RWPE2 (cell line): ENCODE results near the gene ERBB2.
A peak's percentile ranks its signal among the peaks of the same experiment; 100 is the strongest.
"Not testable (repeated sequence)": the region's sequence is repeated elsewhere in the genome, so short reads cannot be mapped to it uniquely, and the experiment has no call there.

Source experiments
- ATAC-seq: fragments of 200-7000 bp; cut with Tn5 transposase; 3 replicates; pipeline ENCODE4 v1.9.1; 2021; ENCODE audit warnings: low read depth
- DNase-seq: peaks from one replicate; pipeline ENCODE4 v3.0.0-alpha.2; 2020; ENCODE audit warnings: low spot score
- H3K27ac ChIP-seq: fragments of 450-650 bp; 2 replicates; pipeline ENCODE4 v1.5.1; 2017; ENCODE audit warnings: mild to moderate bottlenecking; ENCODE audit not compliant: poor library complexity, severe bottlenecking
- H3K27me3 ChIP-seq: fragments of 250-450 bp; sonication (Bioruptor Pico); 2 replicates; pipeline ENCODE4 v1.5.1; 2021; ENCODE audit warnings: mild to moderate bottlenecking, moderate library complexity; ENCODE audit not compliant: insufficient read depth, poor library complexity, severe bottlenecking
- H3K36me3 ChIP-seq: fragments of 250-450 bp; sonication (Bioruptor Pico); 2 replicates; pipeline ENCODE4 v1.5.1; 2020; ENCODE audit warnings: low read depth, mild to moderate bottlenecking, moderate library complexity
- H3K4me1 ChIP-seq: fragments of 250-450 bp; sonication (Bioruptor Pico); 2 replicates; pipeline ENCODE4 v1.5.1; 2021; ENCODE audit warnings: mild to moderate bottlenecking, moderate library complexity; ENCODE audit not compliant: insufficient read depth, poor library complexity, severe bottlenecking
- H3K4me3 ChIP-seq: fragments of 250-450 bp; sonication (Bioruptor Pico); 2 replicates; pipeline ENCODE4 v1.5.1; 2021; ENCODE audit warnings: mild to moderate bottlenecking, moderate library complexity; ENCODE audit not compliant: severe bottlenecking
- H3K9me3 ChIP-seq: fragments of 250-450 bp; sonication (Bioruptor Pico); 2 replicates; pipeline ENCODE4 v1.5.1; 2021; ENCODE audit warnings: mild to moderate bottlenecking, moderate library complexity; ENCODE audit not compliant: severe bottlenecking
- CTCF ChIP-seq: fragments of 450-650 bp; IDR thresholded peaks from one replicate; pipeline ENCODE4 v1.5.1; 2017; ENCODE audit warnings: mild to moderate bottlenecking, moderate library complexity; ENCODE audit not compliant: poor library complexity, severe bottlenecking

The ERBB2 gene

GRCh38 chr17:39719563-39720355 is 19.9 kb downstream of the ERBB2 start:
- H3K36me3 ChIP-seq = peaks cover 55% of the 10 kb centered on the region
- no peaks in the 10 kb centered on the region for H3K27me3 ChIP-seq
- no peak overlapping the region for H3K27ac ChIP-seq
- DNase-seq = no peak
- no peak for TF ChIP-seq CTCF
- H3K9me3 ChIP-seq = no peaks in the 10 kb centered on the region
- no peak overlapping the region for H3K4me3 ChIP-seq
- ATAC-seq = no peak
- no peaks in the 10 kb centered on the region for H3K4me1 ChIP-seq

- H3K27me3 ChIP-seq = no peaks in the 10 kb centered on the region
- peaks cover 45% of the 10 kb centered on the region for H3K36me3 ChIP-seq
- DNase-seq (no peak), ATAC-seq (no peak)
- H3K4me1 ChIP-seq = no peaks in the 10 kb centered on the region
- no peak overlapping the region for H3K27ac ChIP-seq
- no peak for TF ChIP-seq CTCF
- no peak overlapping the region for H3K4me3 ChIP-seq
- H3K9me3 ChIP-seq = no peaks in the 10 kb centered on the region
These were observed 22.2 kb downstream of the ERBB2 start for GRCh38 chr17:39722104-39722503.

- no peak overlapping the region for H3K27ac ChIP-seq
- TF ChIP-seq CTCF = no peak
- H3K9me3 ChIP-seq = no peaks in the 10 kb centered on the region
- no peak overlapping the region for H3K4me3 ChIP-seq
- H3K4me1 ChIP-seq = no peaks in the 10 kb centered on the region
- H3K36me3 ChIP-seq = peaks cover 45% of the 10 kb centered on the region
- DNase-seq (no peak), ATAC-seq (peak; percentile 41; the same call in 1 of the 3 replicates)
- H3K27me3 ChIP-seq = no peaks in the 10 kb centered on the region
These were observed 23.3 kb downstream of the ERBB2 start for GRCh38 chr17:39722965-39723848.

GRCh38 chr17:39724731-39725130 is 24.9 kb downstream of the ERBB2 start:
- no peaks in the 10 kb centered on the region for H3K9me3 ChIP-seq
- H3K27ac ChIP-seq = no peak overlapping the region
- ATAC-seq = no peak
- no peak for TF ChIP-seq CTCF
- H3K4me3 ChIP-seq = no peak overlapping the region
- no peaks in the 10 kb centered on the region for H3K27me3 ChIP-seq
- no peak for DNase-seq
- peaks cover 43% of the 10 kb centered on the region for H3K36me3 ChIP-seq
- H3K4me1 ChIP-seq = no peaks in the 10 kb centered on the region

GRCh38 chr17:39725923-39726322 is 26.1 kb downstream of the ERBB2 start:
- not testable (repeated sequence) for ATAC-seq, H3K4me3 ChIP-seq, H3K27ac ChIP-seq, H3K4me1 ChIP-seq, H3K27me3 ChIP-seq, H3K9me3 ChIP-seq, DNase-seq
- H3K36me3 ChIP-seq = peaks cover 38% of the 10 kb centered on the region
